OCI-LY1 (cell line): ENCODE data around the gene DHRS1.

Source experiments
- EZH2 ChIP-seq: fragments of 200-600 bp; sonication (generic), shearing (Covaris generic); IDR thresholded peaks from 2 replicates; pipeline ENCODE4 v1.8.0; 2017; ENCODE audit warnings: borderline replicate concordance, mixed run types, mild to moderate bottlenecking, antibody characterized with exemption, low read length, moderate library complexity, mixed read lengths
- TF ChIP-seq, protein P1 (sequence below): fragments of 200-600 bp; sonication (generic), shearing (Covaris generic); IDR thresholded peaks from 2 replicates; pipeline ENCODE4 v1.5.1; 2017; ENCODE audit warnings: mild to moderate bottlenecking, antibody characterized with exemption, low read length, moderate library complexity, mixed read lengths

DNA sequence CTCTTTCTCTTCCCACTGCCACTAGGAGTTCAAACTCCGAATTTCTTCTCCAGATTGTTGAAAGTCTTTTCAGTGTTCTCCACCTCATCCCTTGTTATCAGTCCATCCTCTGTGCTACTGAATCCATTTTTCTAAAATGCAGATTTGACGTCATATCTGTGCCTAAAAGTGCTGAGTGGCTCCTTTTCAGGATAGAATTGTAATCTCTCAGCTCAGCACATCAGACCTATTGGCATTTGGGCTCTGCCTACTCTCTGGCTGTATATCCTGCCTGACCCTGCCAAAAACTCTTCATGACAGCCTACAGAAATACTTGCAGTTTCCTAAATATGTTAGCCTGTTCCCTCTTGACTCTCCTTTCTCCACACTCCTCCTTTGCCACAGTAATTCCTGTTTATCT is 27.1 kb downstream of the DHRS1 start:
- TF ChIP-seq, protein P1, sequence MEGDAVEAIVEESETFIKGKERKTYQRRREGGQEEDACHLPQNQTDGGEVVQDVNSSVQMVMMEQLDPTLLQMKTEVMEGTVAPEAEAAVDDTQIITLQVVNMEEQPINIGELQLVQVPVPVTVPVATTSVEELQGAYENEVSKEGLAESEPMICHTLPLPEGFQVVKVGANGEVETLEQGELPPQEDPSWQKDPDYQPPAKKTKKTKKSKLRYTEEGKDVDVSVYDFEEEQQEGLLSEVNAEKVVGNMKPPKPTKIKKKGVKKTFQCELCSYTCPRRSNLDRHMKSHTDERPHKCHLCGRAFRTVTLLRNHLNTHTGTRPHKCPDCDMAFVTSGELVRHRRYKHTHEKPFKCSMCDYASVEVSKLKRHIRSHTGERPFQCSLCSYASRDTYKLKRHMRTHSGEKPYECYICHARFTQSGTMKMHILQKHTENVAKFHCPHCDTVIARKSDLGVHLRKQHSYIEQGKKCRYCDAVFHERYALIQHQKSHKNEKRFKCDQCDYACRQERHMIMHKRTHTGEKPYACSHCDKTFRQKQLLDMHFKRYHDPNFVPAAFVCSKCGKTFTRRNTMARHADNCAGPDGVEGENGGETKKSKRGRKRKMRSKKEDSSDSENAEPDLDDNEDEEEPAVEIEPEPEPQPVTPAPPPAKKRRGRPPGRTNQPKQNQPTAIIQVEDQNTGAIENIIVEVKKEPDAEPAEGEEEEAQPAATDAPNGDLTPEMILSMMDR: no peak
- no peak for TF ChIP-seq EZH2
